ENCODE measurements around the gene ALKBH7.

- no peak for TF ChIP-seq CTCF (IDR thresholded peaks at IDR 0.05)
- TF ChIP-seq POLR2A (IDR thresholded peaks at IDR 0.05): no peak
These were observed 22.2 kb downstream of the ALKBH7 start for GRCh38 chr19:6394831-6395230.
